Left ventricle myocardium inferior (tissue), 1 donor: ENCODE measurements around the gene CSRNP2. TPM values are rescaled to one million over a fixed set of nuclear protein-coding genes. Genes with fewer than 3 reads are reported as not detected.

Experiments used
- DNase-seq: peaks from one replicate; pipeline ENCODE4 v3.0.0-alpha.2; 2020
- H3K27ac ChIP-seq: fragments of 200-600 bp; replicated peaks from 2 replicates; pipeline ENCODE4 v1.8.0; 2021
- H3K27me3 ChIP-seq: fragments of 200-600 bp; 2 replicates; pipeline ENCODE4 v1.8.0; 2021; ENCODE audit warnings: low read depth
- H3K36me3 ChIP-seq: fragments of 200-600 bp; 2 replicates; pipeline ENCODE4 v1.8.0; 2021
- H3K4me1 ChIP-seq: fragments of 200-600 bp; 2 replicates; pipeline ENCODE4 v1.8.0; 2021
- H3K4me3 ChIP-seq: fragments of 200-600 bp; 2 replicates; pipeline ENCODE4 v1.8.0; 2021; ENCODE audit warnings: mild to moderate bottlenecking, moderate library complexity
- H3K9me3 ChIP-seq: fragments of 200-600 bp; replicated peaks from 2 replicates; pipeline ENCODE4 v1.8.0; 2021
- intact Hi-C: fragments of 100-400 bp; cut with micrococcal nuclease; formaldehyde crosslinking; loops from one replicate; pipeline ENCODE4 v1.11.0; 2022
- total RNA-seq: library from RNA; stranded (reverse); fragmentation: NEBNext Ultra II Directional; extraction: Animal tissue kit (Norgen Biotek cat#: 25700); gene quantifications from one replicate; pipeline ENCODE4 v1.2.1, GENCODE V29; 2021
- TF ChIP-seq, protein P1 (sequence below): fragments of 200-600 bp; IDR thresholded peaks from 2 replicates; pipeline ENCODE4 v1.8.0; 2021; ENCODE audit warnings: antibody characterized with exemption, mild to moderate bottlenecking, borderline replicate concordance
- donor health status: DM: no; HTN: yes; CAD: no; lungs with severe emphysema.

The CSRNP2 gene
- total RNA-seq, 1 donor from 2014 or later: 21.8 TPM

DNA sequence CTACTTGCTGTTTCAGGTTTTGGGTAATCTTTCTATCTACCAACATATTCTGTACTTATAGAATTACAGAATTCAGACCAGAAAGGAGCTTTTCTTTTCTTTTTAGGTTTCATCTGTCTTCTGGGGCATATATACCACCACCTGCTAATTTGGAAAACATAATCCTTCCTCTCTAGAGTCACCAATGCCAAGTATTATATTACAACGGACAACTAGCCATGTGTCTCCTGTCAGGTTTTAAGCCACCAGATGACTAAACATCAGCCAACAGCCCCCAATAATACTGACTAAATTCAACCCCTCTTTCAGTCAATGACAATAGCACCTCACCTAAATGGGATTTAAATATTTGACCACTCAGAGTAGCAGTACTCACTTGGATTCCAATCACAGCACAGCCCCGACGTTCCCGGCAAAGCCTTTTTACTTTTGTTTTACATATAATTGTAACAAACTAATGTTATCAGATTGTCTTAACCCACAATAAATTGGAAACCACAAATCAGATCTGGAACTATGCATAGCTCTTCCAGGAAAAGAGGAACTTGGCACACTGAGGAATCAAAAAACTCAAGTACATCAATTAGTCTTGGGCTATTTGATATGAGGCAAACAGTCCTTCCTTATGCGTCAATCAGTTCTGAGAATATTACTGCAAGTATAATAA, 70.7 kb downstream of the CSRNP2 start:
- Histone ChIP-seq H3K4me3 (no peak overlapping the region), H3K9me3 (no peaks in the 10 kb centered on the region), H3K36me3 (peaks cover 7% of the 10 kb centered on the region), H3K27ac (no peak overlapping the region), H3K27me3 (no peaks in the 10 kb centered on the region), H3K4me1 (peaks cover 31% of the 10 kb centered on the region)
- no peak for DNase-seq
- TF ChIP-seq, protein P1, sequence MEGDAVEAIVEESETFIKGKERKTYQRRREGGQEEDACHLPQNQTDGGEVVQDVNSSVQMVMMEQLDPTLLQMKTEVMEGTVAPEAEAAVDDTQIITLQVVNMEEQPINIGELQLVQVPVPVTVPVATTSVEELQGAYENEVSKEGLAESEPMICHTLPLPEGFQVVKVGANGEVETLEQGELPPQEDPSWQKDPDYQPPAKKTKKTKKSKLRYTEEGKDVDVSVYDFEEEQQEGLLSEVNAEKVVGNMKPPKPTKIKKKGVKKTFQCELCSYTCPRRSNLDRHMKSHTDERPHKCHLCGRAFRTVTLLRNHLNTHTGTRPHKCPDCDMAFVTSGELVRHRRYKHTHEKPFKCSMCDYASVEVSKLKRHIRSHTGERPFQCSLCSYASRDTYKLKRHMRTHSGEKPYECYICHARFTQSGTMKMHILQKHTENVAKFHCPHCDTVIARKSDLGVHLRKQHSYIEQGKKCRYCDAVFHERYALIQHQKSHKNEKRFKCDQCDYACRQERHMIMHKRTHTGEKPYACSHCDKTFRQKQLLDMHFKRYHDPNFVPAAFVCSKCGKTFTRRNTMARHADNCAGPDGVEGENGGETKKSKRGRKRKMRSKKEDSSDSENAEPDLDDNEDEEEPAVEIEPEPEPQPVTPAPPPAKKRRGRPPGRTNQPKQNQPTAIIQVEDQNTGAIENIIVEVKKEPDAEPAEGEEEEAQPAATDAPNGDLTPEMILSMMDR: no peak
- intact Hi-C loops: no loop called here

DNA sequence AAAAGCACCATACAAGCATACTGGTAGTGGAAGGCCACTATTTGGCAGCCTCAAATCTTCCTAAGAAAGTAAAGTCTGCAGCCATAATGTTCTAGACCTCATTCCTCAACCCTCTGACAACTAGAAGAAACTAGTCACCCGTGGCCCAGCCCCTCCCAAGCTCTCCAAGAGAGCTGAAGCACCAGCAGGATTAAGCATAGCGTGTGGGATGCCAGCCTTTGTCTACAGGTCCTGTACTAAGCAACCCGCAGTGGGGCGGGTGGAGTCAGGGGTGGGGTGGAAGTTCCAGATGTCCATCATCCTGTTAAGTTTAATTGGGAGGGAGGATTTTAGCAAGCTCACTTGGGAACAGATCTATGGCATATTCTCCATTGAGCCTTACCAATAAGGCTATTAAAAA, 71.4 kb downstream of the CSRNP2 start:
- TF ChIP-seq, protein P1: no peak
- Histone ChIP-seq H3K4me1 (peaks cover 27% of the 10 kb centered on the region), H3K36me3 (peaks cover 14% of the 10 kb centered on the region), H3K27me3 (no peaks in the 10 kb centered on the region), H3K4me3 (no peak overlapping the region), H3K9me3 (no peaks in the 10 kb centered on the region), H3K27ac (no peak overlapping the region)
- intact Hi-C loops: no loop called here
- DNase-seq: no peak

Other genes with a start within 250 kb of the CSRNP2 start
- gene TMPRSS12, start 240.7 kb downstream of the CSRNP2 start, total RNA-seq: not detected
- not detected for gene HIGD1C, start 131.1 kb downstream of the CSRNP2 start, total RNA-seq
- gene SLC11A2, start 57.2 kb downstream of the CSRNP2 start, total RNA-seq: 25.1 TPM
- gene LETMD1, start 35.3 kb downstream of the CSRNP2 start, total RNA-seq: 20.6 TPM
- 22.8 TPM for gene TFCP2, start 89.5 kb upstream of the CSRNP2 start, total RNA-seq
- gene POU6F1, start 134.5 kb upstream of the CSRNP2 start, total RNA-seq: 9.9 TPM
- gene DAZAP2, start 155.2 kb upstream of the CSRNP2 start, total RNA-seq: 179 TPM
- gene SMAGP, start 186.8 kb upstream of the CSRNP2 start, total RNA-seq: 3.3 TPM
- 1.6 TPM for gene BIN2, start 240.6 kb upstream of the CSRNP2 start, total RNA-seq